GM20000 (cell line): Measurements from ENCODE around the gene CMC2.

ENCODE experiments used
- DNase-seq: peaks from one replicate; pipeline ENCODE4 v3.0.0; 2012; ENCODE audit warnings: low spot score
- CTCF ChIP-seq: IDR thresholded peaks from 2 replicates; pipeline ENCODE4 v1.5.1; 2012; ENCODE audit warnings: mild to moderate bottlenecking, control low read depth; ENCODE audit errors: extremely low read depth, missing control alignments

Gene CMC2

GRCh38 chr16:81008505-81008789 lies 1.8 kb upstream of the CMC2 start:
- no peak for DNase-seq
- TF ChIP-seq CTCF, result no peak

- TF ChIP-seq CTCF, result no peak
- peak; percentile 58 for DNase-seq
Observed at GRCh38 chr16:81006211-81006812, 373 bp downstream of the CMC2 start.

GRCh38 chr16:81005610-81006161 lies 999 bp downstream of the CMC2 start:
- no peak for DNase-seq
- no peak for TF ChIP-seq CTCF

- DNase-seq, result peak; percentile 32
- peak; percentile 27 for TF ChIP-seq CTCF
Observed at GRCh38 chr16:81004646-81005353, 1.9 kb downstream of the CMC2 start.

- no peak for DNase-seq
Observed at GRCh38 chr16:81003610-81004460, 2.9 kb downstream of the CMC2 start.

GRCh38 chr16:81003064-81003463 lies 3.6 kb downstream of the CMC2 start:
- no peak for TF ChIP-seq CTCF
- no peak for DNase-seq

More at GRCh38 chr16:81003610-81004460, 2.9 kb downstream of the CMC2 start:
- no peak for TF ChIP-seq CTCF

- DNase-seq, result no peak
- no peak for TF ChIP-seq CTCF
Observed at GRCh38 chr16:81001330-81001729, 5.4 kb downstream of the CMC2 start.
